GM18858 (cell line): ENCODE results near the gene GP9.
"Not testable (repeated sequence)": the region's sequence is repeated elsewhere in the genome, so short reads cannot be mapped to it uniquely, and the experiment has no call there.

Source experiments
- ATAC-seq: cut with Tn5 transposase; IDR thresholded peaks from one replicate; pipeline ENCODE4 v1.9.1; 2021; ENCODE audit not compliant: unreplicated experiment

GP9 gene

GRCh38 chr3:129047553-129047839, 13.1 kb upstream of the GP9 start:
- no peak for ATAC-seq

- ATAC-seq, result no peak
Measured at GRCh38 chr3:129050556-129051295, 9.9 kb upstream of the GP9 start.

- ATAC-seq, result no peak
Measured at GRCh38 chr3:129051871-129052340, 8.7 kb upstream of the GP9 start.

- no peak for ATAC-seq
Measured at GRCh38 chr3:129052675-129053074, 7.9 kb upstream of the GP9 start.

- no peak for ATAC-seq
Measured at GRCh38 chr3:129054605-129055104, 5.9 kb upstream of the GP9 start.

GRCh38 chr3:129056451-129057173, 4.0 kb upstream of the GP9 start:
- ATAC-seq, result no peak

GRCh38 chr3:129057249-129057648, 3.3 kb upstream of the GP9 start:
- no peak for ATAC-seq

GRCh38 chr3:129058441-129059200, 2.0 kb upstream of the GP9 start:
- ATAC-seq, result peak; percentile 51

GRCh38 chr3:129059311-129059958, 1.1 kb upstream of the GP9 start:
- no peak for ATAC-seq

GRCh38 chr3:129061023-129061887, 676 bp downstream of the GP9 start:
- ATAC-seq, result no peak

GRCh38 chr3:129061888-129062834, 1.6 kb downstream of the GP9 start:
- ATAC-seq, result no peak

- no peak for ATAC-seq
Measured at GRCh38 chr3:129063091-129063640, 2.6 kb downstream of the GP9 start.

- no peak for ATAC-seq
Measured at GRCh38 chr3:129063841-129064482, 3.4 kb downstream of the GP9 start.

- ATAC-seq, result no peak
Measured at GRCh38 chr3:129065016-129065719, 4.6 kb downstream of the GP9 start.

GRCh38 chr3:129065720-129066073, 5.1 kb downstream of the GP9 start:
- no peak for ATAC-seq

GRCh38 chr3:129067719-129068118, 7.1 kb downstream of the GP9 start:
- ATAC-seq, result not testable (repeated sequence)

- ATAC-seq, result no peak
Measured at GRCh38 chr3:129068291-129068886, 7.8 kb downstream of the GP9 start.
